ENCODE measurements around the gene PPM1E.
"Not testable (repeated sequence)": the region's sequence is repeated elsewhere in the genome, so short reads cannot be mapped to it uniquely, and the experiment has no call there.

The PPM1E gene

DNA sequence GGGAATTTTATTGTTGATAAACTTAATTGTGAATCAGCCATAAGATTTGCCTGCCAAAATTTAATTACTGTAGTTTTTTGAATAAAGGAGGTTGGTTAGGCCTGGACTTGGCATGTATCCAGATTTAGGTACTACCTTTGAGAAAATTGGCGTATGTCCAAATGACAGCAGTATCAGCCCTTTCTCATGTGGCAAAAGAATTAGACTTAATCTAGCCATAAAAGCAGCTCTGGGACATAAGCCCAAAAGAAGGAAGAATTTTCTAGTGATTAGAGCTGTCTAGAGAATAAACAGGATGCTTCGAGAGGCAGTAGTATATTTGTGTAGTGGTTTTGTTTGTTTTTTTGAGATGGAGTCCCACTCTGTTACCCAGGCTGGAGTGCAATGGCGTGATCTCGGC lies 27.7 kb downstream of the PPM1E start:
- no peak for DNase-seq

DNA sequence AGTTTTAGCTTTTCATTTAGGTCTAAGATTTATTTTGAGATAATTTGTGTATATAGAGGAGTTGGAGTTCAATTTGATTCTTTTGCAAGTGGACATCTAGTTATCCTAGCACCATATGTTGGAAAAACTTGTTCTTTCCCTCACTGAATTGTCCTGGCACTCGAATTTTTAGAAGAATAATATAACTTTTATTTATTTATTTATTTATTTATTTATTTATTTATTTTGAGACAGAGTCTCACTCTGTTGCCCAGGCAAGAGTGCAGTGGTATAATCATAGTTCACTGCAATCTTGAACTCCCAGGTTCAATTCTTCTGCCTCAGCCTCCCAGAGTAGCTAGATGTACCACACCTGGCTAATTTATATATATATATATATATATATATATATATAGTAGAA lies 29.4 kb downstream of the PPM1E start:
- DNase-seq: no peak

DNA sequence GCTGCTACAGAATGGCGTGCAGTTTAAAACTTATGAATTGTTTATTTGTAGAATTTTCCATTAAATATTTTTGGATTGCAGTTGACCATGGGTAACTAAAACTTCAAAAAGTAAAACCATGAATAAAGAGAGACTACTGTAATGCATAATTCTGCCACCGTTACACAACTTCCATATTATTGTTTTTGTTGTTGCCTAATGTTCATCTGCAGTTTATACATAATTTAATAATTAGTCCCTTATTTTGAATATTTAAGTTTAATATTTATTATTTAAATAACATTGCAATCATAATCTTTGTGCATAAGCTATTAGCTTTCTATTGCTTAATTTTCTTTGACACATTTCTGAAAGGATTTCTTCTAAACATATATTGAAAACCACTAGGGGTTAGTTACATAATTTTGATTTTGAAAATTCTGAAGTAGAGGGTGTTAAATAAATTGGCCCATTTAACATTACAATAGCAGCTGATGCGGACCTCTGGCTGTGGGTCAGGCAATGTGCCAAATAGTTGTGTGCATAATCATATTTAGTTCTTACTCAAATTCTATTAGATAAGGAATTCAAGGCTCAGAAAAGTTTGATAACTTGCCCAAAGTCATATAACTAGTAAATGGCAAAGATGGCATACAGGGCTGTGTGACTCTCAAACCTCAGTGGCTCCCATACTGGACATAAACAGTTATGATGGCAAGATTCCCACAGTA lies 31.1 kb downstream of the PPM1E start:
- no peak for DNase-seq

- DNase-seq: no peak
These were observed 32.5 kb downstream of the PPM1E start for GRCh38 chr17:58788199-58788598.

- peak; percentile 20 for DNase-seq
These were observed 33.5 kb downstream of the PPM1E start for GRCh38 chr17:58789160-58789559.

GRCh38 chr17:58789831-58790230 lies 34.2 kb downstream of the PPM1E start:
- DNase-seq: no peak

GRCh38 chr17:58794508-58794907 lies 38.9 kb downstream of the PPM1E start:
- DNase-seq: not testable (repeated sequence)

DNA sequence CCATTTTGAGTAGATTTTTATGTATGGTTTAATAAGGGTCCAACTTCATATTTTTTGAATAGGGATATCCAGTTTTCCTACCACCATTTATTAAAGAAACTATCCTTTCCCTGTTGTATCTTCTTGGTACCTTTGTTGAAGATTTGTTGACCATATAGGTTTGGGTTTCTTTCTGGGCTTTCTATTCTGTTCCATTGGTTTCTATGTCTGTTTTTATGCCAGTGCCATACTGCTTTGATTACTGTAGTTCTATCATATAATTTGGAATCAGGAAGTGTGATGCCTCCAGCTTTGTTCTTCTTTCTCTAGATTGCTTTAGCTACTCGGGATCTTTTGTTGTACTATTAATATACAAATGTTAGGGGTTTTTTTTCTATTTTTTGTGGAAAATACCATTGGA lies 46.5 kb downstream of the PPM1E start:
- DNase-seq: no peak

- no peak for DNase-seq
These were observed 50.4 kb downstream of the PPM1E start for GRCh38 chr17:58806046-58806445.

- no peak for DNase-seq
These were observed 53.2 kb downstream of the PPM1E start for GRCh38 chr17:58808609-58809563.

- DNase-seq: no peak
These were observed 53.9 kb downstream of the PPM1E start for GRCh38 chr17:58809564-58809936.

DNA sequence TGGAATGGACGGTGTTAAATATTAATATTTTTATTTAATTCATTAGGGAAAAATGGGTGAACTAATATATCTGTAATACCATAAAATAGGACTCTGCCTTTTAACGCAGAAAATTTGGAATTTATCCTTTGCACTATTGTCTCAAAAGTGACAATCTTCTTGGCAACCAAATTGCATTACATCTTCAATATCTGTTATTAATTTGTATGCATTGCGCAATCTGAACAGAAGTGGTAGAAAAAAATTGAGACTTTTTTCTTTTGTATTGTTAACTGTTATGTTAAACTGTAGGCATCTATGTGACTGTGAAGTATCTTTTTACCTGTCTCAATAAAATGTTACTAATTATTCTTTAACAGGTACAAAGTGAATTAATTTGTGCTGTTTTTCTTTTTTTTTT lies 55.6 kb downstream of the PPM1E start:
- DNase-seq: no peak

DNA sequence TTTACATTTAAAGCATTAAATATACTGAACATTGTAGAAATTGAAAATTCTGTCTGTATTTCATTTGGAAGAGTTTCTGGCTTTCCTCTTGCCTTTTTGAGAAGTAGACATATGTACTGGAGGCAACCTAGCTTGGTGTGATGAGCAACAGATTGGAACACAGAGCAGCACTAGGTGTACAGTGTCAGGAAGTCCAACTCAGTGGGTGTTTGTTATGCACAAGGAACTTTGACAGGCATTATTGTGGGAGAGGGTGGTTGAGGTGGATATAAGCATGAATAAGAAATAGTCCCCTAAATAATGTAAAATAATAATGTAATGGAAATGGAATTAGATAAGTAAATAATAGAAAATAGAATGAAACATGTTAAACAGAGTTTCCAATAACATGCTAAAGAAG lies 58.1 kb downstream of the PPM1E start:
- DNase-seq: no peak

DNA sequence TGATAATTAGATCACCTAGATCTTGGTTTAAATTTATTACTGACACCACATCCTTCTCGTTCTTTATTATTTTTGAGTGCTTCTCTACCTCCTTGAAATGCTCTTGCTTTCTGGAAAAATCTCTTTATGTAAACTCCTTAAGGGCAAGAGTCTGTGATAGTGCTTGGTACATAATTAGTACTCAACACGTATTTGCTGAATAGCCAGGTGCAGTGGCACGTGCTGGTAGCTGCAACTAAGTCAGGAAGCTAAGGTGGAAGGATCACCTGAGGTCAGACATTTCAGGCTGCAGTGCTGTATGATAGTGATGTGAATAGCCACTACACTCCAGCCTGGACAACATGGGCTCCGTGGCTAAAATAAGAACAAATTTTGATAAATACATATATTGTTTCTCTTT lies 63.0 kb downstream of the PPM1E start:
- no peak for DNase-seq

GRCh38 chr17:58822148-58823050 lies 66.7 kb downstream of the PPM1E start:
- no peak for DNase-seq

DNA sequence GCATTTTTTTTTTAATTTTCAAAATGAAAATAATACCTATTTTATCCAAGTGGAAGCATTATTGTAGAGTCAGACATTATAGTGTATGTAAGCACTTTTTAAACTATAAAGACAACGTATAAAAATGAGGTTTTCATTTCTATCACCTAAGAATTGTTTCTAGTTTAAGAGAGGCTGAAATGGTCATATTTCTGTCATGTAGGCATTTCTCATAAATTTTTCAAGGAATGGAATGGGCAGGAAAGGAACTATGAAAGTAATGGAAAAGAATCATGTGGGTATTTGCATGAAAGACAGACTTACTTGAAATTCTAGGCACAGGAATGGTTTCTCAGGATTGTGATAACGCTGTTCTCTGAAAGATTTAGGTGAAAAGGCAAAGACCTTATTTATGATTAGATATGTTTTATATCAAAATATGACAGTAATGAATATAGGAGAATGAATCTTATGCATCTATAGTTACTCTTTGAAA lies 67.4 kb downstream of the PPM1E start:
- DNase-seq: no peak

DNA sequence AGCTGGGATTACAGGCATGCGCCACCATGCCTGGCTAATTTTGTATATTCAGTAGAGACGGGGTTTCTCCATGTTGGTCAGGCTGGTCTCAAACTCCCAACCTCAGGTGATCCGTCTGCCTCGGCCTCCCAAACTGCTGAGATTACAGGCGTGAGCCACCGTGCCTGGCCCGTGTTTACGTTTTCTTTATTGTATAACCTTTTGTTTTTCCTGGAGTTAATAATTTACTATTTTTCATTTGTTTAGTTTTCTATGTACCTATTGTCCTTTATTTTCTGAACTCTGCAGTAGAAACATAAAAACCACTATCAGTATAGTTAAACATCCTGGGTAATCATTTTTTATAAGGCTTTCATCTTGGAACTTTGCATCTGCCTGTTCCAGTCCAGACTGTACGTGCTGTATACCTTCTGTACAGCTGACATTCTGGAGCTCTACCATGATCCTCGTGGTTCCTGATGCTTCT lies 73.6 kb downstream of the PPM1E start:
- DNase-seq: no peak

DNA sequence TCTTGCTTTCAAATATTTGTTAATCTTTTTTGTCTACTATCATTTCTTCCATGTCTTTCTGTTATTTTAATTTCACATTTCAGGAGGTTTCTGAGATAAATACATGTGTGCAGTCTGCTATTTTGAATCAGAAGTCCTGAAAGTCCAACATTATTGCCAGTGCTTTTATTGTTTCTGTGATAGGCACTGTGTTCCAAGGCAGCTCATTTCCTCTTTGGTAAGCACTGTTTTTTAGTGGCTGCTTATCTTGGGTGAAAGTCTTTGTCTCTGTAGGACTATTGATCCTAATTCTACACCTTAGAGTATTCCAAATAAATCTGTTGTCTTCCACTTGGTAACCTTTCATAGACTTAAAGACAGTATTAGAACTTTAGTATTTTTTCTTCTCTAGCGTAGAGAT lies 76.1 kb downstream of the PPM1E start:
- no peak for DNase-seq

DNA sequence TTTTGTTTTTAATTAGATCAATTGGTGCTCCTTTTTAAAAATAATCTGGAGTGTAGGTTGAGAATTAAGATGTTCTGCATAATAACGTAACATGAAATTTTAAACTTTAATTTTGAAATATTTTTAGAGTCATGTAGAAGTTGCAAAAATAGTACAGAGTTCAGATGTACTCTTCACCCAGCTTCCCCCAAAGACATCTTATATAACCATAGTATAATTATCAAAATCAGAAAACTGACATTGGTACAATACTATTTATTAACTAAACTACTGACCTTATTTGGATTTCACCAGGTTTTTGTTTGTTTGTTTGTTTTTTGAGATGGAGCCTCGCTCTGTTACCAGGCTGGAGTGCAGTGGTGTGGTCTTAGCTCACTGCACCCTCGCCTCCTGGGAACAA lies 76.9 kb downstream of the PPM1E start:
- DNase-seq: no peak

GRCh38 chr17:58837699-58838098 lies 82.0 kb downstream of the PPM1E start:
- no peak for DNase-seq

DNA sequence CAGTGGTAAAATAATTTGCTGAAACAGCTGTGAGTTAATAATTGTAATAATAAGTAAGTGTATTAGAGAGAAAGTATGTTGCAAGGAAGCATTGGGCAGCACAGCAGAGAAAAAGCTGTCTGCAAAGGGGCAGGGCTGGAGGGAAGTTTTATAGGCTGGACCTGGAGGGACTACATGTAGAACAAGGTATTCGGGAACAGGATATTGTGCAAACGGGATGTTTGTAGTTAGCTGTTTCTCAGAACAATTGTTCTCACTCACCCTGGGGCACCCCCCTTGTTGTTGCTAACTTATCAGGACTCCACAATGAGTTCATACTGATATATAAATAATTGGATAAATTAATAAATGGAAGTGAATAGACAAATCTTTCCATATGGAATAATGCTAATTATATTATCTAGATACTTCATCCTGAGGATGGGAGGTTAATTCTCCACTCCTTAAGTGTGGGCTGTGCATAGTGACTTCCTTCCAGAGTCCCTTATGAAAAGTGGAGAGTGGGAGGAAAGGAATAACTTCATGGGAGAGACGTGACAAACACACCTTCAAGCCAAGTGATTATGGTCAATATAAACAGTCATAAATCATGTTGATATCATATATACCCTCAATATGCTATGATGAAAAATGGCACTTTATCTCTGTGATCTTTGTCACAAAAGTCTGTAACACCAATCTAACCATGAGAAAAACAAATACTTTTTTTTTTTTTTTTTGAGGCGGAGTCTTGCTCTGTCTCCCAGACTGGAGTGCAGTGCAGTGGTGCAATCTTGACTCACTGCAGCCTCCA lies 85.4 kb downstream of the PPM1E start:
- DNase-seq: no peak

DNA sequence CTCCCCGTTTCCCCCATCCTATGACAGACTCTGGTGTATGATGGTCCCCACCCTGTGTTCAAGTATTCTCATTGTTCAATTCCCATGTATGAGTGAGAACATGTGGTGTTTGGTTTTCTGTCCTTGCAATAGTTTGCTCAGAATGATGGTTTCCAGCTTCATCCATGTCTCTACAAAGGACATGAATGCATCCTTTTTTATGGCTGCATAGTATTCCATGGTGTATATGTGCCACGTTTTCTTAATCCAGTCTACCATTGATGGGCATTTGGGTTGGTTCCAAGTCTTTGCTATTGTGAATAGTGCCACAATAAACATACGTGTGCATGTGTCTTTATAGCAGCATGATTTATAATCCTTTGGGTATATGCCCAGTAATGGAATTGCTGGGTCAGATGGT lies 90.8 kb downstream of the PPM1E start:
- not testable (repeated sequence) for DNase-seq

All from stimulated activated CD4-positive, alpha-beta T cell treated with anti-CD3 and anti-CD28 coated beads, Interleukin-1b, Interleukin-23, amount 100 ng/mL, for 48 hours (primary cell).